ENCODE measurements around the gene SERTAD1. TPM values are rescaled to one million over a fixed set of nuclear protein-coding genes. Genes with fewer than 3 reads are reported as not detected.
A peak's percentile ranks its signal among the peaks of the same experiment; 100 is the strongest.

Gene SERTAD1
- total RNA-seq, 1 donor from 2014 or later = 14.2 TPM

DNA sequence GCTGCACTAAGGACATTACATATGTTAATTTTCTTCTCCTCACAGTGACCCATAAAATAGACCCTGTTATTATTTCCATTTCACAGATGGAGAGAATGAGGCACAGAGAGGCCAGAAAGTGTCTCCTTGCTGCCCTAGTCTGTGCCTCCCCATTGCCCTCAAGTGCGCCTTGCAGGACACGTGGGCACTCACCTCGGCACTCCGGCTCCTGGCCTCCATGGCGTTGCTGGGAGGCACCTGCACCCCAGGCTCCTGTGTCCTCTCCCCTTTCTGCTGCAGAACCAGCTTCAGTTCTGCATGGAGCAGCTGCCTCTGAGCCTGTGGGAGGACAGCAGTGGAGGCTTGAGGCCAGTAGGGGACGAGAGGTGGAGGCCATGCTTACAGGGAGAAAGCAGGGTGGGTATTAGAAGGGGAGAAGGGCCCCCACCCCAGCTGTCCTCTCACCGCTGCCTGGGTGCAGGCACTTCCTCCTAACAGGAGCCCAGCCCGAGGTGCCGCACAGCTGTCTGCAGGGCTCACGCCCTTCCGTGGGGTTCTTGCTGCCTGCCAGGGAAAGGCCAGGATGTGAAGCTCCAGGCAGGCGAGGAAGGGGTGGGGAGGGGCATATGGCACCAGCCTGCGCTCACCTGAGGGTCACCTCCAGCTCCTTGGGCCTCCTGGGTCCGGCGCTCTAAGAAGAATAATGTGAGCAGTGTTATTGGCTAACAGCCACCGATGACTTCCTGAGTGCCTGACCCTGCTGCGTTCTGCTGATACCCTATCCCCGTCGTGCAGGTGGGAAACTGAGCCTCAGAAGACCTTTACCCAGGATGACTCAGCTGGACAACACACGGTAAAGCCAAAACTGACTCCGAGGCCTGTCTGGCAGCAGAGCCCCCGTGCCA lies 17.8 kb downstream of the SERTAD1 start:
- TF ChIP-seq, protein P1, sequence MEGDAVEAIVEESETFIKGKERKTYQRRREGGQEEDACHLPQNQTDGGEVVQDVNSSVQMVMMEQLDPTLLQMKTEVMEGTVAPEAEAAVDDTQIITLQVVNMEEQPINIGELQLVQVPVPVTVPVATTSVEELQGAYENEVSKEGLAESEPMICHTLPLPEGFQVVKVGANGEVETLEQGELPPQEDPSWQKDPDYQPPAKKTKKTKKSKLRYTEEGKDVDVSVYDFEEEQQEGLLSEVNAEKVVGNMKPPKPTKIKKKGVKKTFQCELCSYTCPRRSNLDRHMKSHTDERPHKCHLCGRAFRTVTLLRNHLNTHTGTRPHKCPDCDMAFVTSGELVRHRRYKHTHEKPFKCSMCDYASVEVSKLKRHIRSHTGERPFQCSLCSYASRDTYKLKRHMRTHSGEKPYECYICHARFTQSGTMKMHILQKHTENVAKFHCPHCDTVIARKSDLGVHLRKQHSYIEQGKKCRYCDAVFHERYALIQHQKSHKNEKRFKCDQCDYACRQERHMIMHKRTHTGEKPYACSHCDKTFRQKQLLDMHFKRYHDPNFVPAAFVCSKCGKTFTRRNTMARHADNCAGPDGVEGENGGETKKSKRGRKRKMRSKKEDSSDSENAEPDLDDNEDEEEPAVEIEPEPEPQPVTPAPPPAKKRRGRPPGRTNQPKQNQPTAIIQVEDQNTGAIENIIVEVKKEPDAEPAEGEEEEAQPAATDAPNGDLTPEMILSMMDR (IDR thresholded peaks at IDR 0.05) = no peak
- no peak for TF ChIP-seq POLR2AphosphoS5 (IDR thresholded peaks at IDR 0.05; ENCODE audit: insufficient read depth in 1 of 2, low read depth in 1 of 2)
- intact Hi-C loops (cut with DNase I) = no loop called here
- H3K4me3 ChIP-seq = no peak overlapping the region
- H3K4me1 ChIP-seq = peaks cover 24% of the 10 kb centered on the region
- peak in 1 of 2 donors; percentile 80 for DNase-seq (ENCODE audit: extremely low spot score in 2 of 2)
- H3K27me3 ChIP-seq = no peaks in the 10 kb centered on the region
- H3K36me3 ChIP-seq = no peaks in the 10 kb centered on the region
- no peaks in the 10 kb centered on the region for H3K9me3 ChIP-seq
- no peak overlapping the region for H3K27ac ChIP-seq

DNA sequence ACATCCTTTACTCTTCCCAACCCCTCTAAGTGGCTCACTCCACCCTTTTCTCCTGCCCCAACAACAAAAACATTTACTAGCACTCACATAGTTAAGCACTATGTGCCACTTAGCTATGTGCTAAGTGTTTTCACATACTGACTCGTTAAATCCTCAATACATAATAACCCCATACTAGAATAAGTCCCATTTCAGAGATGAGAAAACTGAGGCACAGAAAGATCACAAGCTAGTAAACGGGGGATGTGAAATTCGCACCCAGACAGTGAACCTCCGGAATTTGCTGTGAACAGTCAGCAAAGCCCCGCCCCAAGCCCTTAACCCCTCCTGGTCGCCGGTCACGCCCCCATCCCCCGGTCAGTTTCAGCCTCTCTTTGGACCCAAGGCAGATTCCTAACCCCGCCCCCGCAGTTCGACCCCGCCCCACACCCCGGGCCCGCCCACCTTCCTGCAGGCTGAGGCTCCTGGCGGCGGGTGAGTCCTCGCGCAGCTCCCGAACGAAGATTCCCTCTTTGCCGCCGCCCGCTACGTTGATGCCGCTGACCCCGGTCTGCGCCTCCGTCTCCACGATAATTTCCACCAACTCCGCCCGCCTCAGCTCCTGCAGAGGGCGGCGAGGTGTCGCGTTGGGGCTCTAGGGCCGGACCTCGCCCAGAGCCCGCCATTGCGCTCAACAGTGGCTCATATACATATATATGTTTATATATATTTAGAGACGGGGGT lies 22.4 kb downstream of the SERTAD1 start:
- H3K27me3 ChIP-seq = no peaks in the 10 kb centered on the region
- intact Hi-C loops (cut with DNase I) = no loop called here
- TF ChIP-seq, protein P1 (IDR thresholded peaks at IDR 0.05) = no peak
- TF ChIP-seq POLR2AphosphoS5 (IDR thresholded peaks at IDR 0.05; ENCODE audit: insufficient read depth in 1 of 2, low read depth in 1 of 2) (peak in 1 of 2 donors; percentile 92), POLR2A (IDR thresholded peaks at IDR 0.05) (peak in 1 of 2 donors; percentile 57)
- peak overlapping the region; percentile 65 to 85 for H3K4me3 ChIP-seq
- peak overlapping the region; percentile 91 for H3K27ac ChIP-seq
- no peak for DNase-seq (ENCODE audit: extremely low spot score in 2 of 2)
- no peaks in the 10 kb centered on the region for H3K9me3 ChIP-seq
- peaks cover 23% of the 10 kb centered on the region for H3K4me1 ChIP-seq
- no peaks in the 10 kb centered on the region for H3K36me3 ChIP-seq

DNA sequence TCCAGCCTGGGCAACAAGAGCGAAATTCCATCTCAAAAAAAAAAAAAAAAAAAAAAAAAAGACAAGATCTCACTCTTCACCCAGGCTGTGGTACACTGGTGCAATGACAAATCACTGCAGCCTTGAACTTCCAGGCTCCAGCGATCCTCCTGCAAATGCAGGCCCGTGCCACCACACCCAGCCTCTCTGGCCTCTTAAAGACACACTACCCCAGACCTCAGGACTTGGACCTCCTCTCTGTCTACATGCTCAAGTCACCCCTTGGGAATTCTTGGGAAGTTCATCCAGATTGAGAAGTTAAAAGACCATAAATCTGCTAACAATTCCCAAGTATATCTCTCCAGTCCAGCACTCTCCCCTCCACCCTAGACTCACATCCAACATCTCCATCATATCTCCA lies 25.2 kb downstream of the SERTAD1 start:
- intact Hi-C loops (cut with DNase I) = no loop called here
- Histone ChIP-seq H3K27me3 (no peaks in the 10 kb centered on the region), H3K4me1 (peaks cover 27% of the 10 kb centered on the region), H3K9me3 (no peaks in the 10 kb centered on the region), H3K27ac (no peak overlapping the region), H3K4me3 (no peak overlapping the region), H3K36me3 (no peaks in the 10 kb centered on the region)
- no peak for DNase-seq (ENCODE audit: extremely low spot score in 2 of 2)
- no peak for TF ChIP-seq POLR2AphosphoS5 (IDR thresholded peaks at IDR 0.05; ENCODE audit: insufficient read depth in 1 of 2, low read depth in 1 of 2)
- no peak for TF ChIP-seq POLR2A (IDR thresholded peaks at IDR 0.05)
- TF ChIP-seq, protein P1 (IDR thresholded peaks at IDR 0.05) = no peak

DNA sequence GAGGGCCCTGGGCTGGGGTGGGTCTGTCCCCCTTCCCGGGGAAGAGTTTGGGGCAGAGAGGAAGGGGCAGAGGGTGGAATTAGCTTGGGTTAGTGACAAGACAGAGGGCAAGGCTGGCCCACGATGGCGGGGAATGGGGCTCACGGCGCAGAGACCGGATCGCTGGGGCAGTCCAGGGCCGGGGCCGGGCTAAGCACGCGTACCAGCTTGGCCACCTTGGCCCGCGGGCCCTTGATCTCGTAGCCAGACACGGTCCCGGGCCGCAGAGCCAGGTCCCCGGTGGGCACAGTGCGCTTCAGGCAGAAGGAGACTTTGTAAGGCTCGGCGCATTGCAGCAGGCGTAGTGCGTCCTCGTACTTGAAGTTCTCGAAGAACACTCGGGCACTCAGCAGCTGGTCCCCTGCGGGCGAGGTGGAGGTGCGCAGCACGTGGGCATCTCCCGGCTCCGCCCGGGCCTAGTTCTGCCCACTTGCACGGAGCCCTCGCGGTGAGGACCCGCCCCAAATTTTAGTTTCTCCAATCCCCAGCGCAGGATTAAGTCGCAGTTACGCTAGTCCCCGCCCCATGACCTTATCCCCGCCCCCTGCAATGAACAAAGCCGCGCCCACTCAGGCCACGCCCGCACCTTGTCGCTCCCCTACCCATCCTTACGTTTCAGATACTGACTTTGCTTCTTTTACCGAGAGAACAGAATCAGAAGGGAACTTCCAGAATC lies 27.2 kb downstream of the SERTAD1 start:
- TF ChIP-seq POLR2AphosphoS5 (IDR thresholded peaks at IDR 0.05; ENCODE audit: insufficient read depth in 1 of 2, low read depth in 1 of 2) (no peak), POLR2A (IDR thresholded peaks at IDR 0.05) (no peak)
- TF ChIP-seq, protein P1 (IDR thresholded peaks at IDR 0.05) = no peak
- peaks cover 22% of the 10 kb centered on the region for H3K4me1 ChIP-seq
- no peak for DNase-seq (ENCODE audit: extremely low spot score in 2 of 2)
- H3K27ac ChIP-seq = no peak overlapping the region
- H3K27me3 ChIP-seq = no peaks in the 10 kb centered on the region
- H3K4me3 ChIP-seq = no peak overlapping the region
- no peaks in the 10 kb centered on the region for H3K36me3 ChIP-seq
- intact Hi-C loops (cut with DNase I) = no loop called here
- H3K9me3 ChIP-seq = no peaks in the 10 kb centered on the region

Measured in vagina (tissue), 2 donors.